ENCODE measurements around the gene ZNF816.
A peak's percentile ranks its signal among the peaks of the same experiment; 100 is the strongest.
"Not testable (repeated sequence)": the region's sequence is repeated elsewhere in the genome, so short reads cannot be mapped to it uniquely, and the experiment has no call there.

ZNF816 gene

DNA sequence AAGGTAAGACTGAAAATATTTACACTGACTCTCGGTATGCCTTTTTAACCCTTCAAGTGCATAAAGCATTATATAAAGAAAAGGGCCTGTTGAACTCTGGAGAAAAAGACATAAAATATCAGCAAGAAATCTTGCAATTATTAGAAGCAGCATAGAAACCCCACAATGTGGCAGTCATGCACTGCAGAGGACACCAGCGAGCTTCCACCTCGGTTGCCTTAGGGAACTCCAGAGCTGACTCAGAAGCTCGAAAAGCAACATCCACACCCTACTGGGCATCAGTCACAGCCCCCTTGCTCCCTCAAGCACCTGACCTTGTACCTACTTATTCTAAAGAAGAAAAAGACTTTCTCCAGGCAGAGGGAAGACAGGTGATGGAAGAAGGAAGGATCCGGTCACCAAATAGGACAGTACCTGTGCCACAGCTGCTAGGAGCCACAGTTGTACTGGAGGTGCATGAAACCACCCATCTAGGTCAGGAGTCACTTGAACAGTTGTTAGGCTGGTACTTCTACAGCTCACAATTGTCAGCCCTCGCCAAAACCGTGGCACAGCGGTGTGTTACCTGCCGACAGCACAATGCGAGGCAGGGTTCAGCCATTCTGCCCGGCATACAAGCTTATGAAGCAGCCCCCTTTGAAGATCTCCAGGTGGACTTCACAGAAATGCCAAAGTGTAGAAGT is 2.9 kb downstream of the ZNF816 start:
- no peak for DNase-seq

GRCh38 chr19:52957591-52957990 is 5.1 kb downstream of the ZNF816 start:
- no peak for DNase-seq

- DNase-seq, result no peak
Observed at GRCh38 chr19:52956917-52957316, 5.8 kb downstream of the ZNF816 start.

DNA sequence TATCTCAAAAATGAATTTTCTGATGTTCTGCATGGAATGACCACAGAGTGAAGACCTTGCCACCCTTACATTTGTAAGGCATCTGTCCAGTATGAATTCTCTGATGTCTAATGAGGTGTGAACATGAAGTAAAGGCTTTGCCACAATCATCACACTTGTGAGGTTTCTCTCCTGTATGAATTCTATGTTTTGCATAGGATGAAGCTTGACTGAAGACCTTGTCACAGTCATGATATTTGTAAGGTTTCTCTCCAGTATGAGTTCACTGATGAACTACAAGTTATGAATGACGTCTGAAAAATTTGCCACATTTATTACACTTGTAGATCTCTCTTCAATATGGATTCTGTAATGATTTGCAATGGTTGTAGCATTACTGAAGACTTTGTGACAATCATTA is 13.3 kb downstream of the ZNF816 start:
- no peak for DNase-seq

- no peak for DNase-seq
Observed at GRCh38 chr19:52948025-52948770, 14.5 kb downstream of the ZNF816 start.

- no peak for DNase-seq
Observed at GRCh38 chr19:52946322-52947310, 16.1 kb downstream of the ZNF816 start.

- no peak for DNase-seq
Observed at GRCh38 chr19:52945652-52946321, 16.9 kb downstream of the ZNF816 start.

DNA sequence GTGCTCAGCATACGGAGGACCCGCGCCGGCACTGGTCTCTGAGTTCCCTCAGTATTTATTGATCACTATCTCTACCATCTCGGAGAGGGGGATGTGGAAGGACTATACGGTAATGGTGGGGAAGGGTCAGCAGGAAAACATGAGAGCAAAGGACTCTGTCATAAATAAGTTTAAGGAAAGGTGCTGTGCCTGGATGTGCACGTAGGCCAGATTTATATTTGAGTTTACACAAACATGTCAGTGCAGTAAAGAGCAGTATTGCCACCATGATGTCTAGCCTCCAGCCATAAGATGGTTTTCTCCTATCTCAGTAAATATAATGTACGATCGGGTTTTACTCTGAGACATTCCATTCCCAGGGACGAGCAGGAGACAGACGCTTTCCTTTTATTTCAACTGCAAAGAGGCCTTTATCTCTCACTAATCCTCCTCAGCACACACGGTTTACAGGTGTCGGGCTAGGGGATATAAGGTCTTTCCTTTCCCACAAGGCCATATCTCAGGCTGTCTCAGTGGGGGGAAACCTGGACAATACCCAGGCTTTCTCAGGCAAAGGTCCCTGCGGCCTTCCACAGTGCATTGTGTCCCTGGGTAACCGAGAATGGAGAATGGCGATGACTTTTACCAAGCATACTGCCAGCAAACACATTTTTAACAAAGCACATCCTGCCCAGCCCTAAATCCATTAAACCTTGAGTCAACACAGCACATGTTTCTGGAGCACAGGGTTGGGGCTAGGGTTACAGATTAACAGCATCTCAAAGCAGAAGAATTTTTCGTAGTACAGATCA is 17.8 kb downstream of the ZNF816 start:
- not testable (repeated sequence) for DNase-seq

GRCh38 chr19:52943884-52944643 is 18.6 kb downstream of the ZNF816 start:
- DNase-seq, result no peak

- DNase-seq, result no peak
Observed at GRCh38 chr19:52943134-52943883, 19.4 kb downstream of the ZNF816 start.

- peak; percentile 95 for DNase-seq
Observed at GRCh38 chr19:52942386-52943133, 20.1 kb downstream of the ZNF816 start.

- peak; percentile 12 for DNase-seq
Observed at GRCh38 chr19:52941941-52942385, 20.7 kb downstream of the ZNF816 start.

DNA sequence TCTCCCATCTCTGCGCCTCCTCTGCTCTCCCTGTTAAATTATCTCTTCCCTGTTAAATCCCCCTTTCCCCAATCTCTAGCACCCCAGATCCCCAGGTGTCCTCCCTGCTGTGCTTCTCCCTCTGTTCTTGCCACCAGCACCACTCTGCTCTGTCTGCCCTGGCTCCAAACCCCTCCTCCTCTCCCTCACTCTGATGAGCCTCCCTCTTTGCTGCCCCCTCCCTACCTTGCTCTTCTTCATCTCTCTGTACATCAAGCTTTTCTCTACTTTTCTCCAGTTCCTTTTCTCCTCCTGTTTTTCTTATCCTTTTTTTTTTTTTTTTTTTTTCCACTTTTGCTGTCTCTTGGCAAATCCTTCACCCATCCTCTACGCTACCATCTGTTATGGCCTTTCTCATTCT is 21.2 kb downstream of the ZNF816 start:
- not testable (repeated sequence) for DNase-seq

DNA sequence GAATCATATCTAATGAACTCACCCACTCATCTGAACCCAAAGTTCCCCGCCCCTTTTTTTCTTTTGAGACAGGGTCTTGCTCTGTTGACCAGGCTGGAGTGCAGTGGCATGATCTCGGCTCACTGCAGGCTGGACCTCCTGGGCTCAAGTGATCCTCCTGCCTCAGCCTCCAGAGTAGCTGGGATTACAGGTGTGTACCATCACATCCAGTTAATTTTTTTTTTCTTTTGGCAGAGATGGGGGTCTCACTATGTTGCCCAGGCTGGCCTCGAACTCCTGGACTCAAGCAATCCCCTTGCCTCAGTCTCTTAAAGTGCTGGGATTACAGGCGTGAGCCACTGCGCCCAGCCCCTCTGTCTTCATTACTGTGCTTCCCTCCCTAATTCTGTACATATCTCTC is 21.8 kb downstream of the ZNF816 start:
- DNase-seq, result not testable (repeated sequence)

DNA sequence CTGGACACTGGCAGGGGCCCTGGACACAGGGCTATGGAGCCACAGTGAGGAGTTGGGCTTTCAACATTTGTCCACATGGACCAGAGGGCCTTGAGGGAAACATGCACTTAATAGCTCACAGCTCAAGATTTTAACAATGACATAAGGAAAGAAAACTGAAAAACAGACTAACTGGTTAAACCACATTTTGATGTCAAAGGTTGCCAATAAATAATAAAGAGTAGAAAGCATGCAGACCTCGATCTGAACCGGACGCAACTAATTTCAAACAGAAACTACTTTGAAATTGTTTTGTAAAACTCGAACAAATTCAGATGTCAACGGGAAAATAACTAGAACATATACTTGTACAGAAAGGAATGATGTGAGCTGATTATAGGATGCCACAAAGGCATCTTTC is 23.9 kb downstream of the ZNF816 start:
- DNase-seq, result no peak

DNA sequence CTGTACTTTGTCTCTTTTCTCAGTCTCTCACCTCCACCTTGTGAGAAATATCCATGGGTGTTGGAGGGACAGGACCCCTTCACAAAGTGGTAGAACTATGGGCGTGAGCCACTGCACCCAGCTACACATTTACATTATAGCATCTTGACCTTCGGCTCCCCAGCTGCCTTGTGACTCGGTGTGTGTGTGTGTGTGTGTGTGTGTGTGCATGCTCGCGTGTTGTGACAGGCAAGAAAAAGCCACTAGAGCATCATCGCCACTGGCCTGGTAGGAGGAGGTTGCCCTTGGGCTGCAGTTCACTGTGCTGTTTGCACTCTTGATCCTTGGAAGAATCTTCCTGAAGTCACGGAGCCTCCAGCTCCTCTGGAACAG is 25.7 kb downstream of the ZNF816 start:
- no peak for DNase-seq

GRCh38 chr19:52936151-52936953 is 26.3 kb downstream of the ZNF816 start:
- no peak for DNase-seq

GRCh38 chr19:52935434-52935833 is 27.2 kb downstream of the ZNF816 start:
- no peak for DNase-seq

- DNase-seq, result not testable (repeated sequence)
Observed at GRCh38 chr19:52924641-52925040, 38.0 kb downstream of the ZNF816 start.

Measured in CD4-positive, alpha-beta T cell treated with Interferon gamma for 1 hour (primary cell).